ENCODE measurements around the gene MAOA. TPM values are rescaled to one million over a fixed set of nuclear protein-coding genes. Genes with fewer than 3 reads are reported as not detected.

Gene MAOA
- total RNA-seq, 2 donors from 2014 or later = 0.66 to 3.8 TPM

DNA sequence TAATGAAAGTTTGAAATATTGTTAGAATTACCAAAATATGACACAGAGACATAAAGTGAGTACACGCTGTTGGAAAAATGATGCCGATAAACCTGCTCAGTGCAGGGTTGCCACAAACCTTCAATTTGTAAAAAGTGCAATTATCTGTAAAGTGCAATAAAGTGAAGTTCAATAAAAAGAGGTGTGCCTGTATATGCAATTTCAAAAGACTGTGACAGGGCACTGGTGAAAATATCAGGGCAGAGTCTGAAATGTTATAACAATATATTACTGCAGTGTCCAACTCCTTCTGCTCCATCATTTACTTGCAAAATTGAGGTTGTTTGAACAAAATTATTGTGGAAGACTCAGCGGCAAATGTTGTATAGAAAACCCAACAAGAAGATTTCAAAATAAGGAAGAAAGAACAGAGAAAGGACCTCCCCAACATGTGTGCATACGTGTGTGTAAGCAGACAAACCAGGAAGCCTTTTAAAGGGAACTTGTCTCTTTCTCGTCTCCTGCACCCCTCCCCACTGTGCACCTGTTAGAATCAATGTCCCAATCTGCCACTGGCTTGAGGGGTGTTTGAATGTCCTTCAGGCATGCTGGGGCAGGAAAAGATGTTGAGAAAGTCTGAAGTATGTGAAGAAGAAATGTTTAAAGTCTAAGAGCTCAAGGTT lies 130.0 kb downstream of the MAOA start:
- no peaks in the 10 kb centered on the region for H3K36me3 Mint-ChIP-seq
- no peaks in the 10 kb centered on the region for H3K9me3 Mint-ChIP-seq
- H3K27ac Mint-ChIP-seq = no peak overlapping the region
- ATAC-seq (no peak), DNase-seq (ENCODE audit: low spot score in 2 of 2) (no peak)

Other genes starting within 250 kb of the MAOA start
- not detected for gene MAOB, start 226.2 kb downstream of the MAOA start, total RNA-seq

Data from activated naive CD4-positive, alpha-beta T cell treated with anti-CD3 and anti-CD28 coated beads, Interleukin-2, amount 50 U/mL, for 72 hours (primary cell).